Neural cell (in vitro differentiated cells): ENCODE results near the gene CLSTN2. TPM values are rescaled to one million over a fixed set of nuclear protein-coding genes. Genes with fewer than 3 reads are reported as not detected.

Experiments used
- H2AFZ ChIP-seq: fragments of 200-600, 300-800 bp; sonication (generic), shearing (Covaris generic); 2 replicates; pipeline ENCODE4 v1.6.0; 2014; ENCODE audit warnings: low read depth, mild to moderate bottlenecking, antibody characterized with exemption, low read length, moderate library complexity
- H3F3A ChIP-seq: fragments of 200-600 bp; shearing (Covaris generic); 2 replicates; pipeline ENCODE4 v1.6.1; 2016; ENCODE audit warnings: mild to moderate bottlenecking, moderate library complexity, mixed read lengths, antibody characterized with exemption, low read length; ENCODE audit not compliant: insufficient read depth, poor library complexity, severe bottlenecking
- H3K27ac ChIP-seq: fragments of 200-600, 300-800 bp; sonication (generic), shearing (Covaris generic); 2 replicates; pipeline ENCODE4 v1.5.1; 2014; ENCODE audit warnings: mild to moderate bottlenecking, low read length, moderate library complexity
- H3K27me3 ChIP-seq: fragments of 300-800, 200-600 bp; sonication (generic), shearing (Covaris generic); 2 replicates; pipeline ENCODE4 v1.6.0; 2014; ENCODE audit warnings: mild to moderate bottlenecking, low read depth, low read length, moderate library complexity; ENCODE audit not compliant: insufficient read depth
- H3K36me3 ChIP-seq: fragments of 300-800, 200-600 bp; sonication (generic), shearing (Covaris generic); 2 replicates; pipeline ENCODE4 v1.5.1; 2014; ENCODE audit warnings: mild to moderate bottlenecking, antibody characterized with exemption, low read length, moderate library complexity; ENCODE audit not compliant: insufficient read depth
- H3K4me2 ChIP-seq: fragments of 300-800, 200-600 bp; sonication (generic), shearing (Covaris generic); 2 replicates; pipeline ENCODE4 v1.6.0; 2014; ENCODE audit warnings: mild to moderate bottlenecking, low read length
- H3K4me3 ChIP-seq: fragments of 300-800, 200-600 bp; sonication (generic), shearing (Covaris generic); 2 replicates; pipeline ENCODE4 v1.5.1; 2014; ENCODE audit warnings: mild to moderate bottlenecking, low read length, moderate library complexity
- H3K79me2 ChIP-seq: fragments of 200-600 bp; shearing (Covaris generic); replicated peaks from 2 replicates; pipeline ENCODE4 v1.6.0; 2014; ENCODE audit warnings: mild to moderate bottlenecking, low read length, moderate library complexity; ENCODE audit not compliant: insufficient read depth
- H3K9ac ChIP-seq: fragments of 300-800, 200-600 bp; sonication (generic), shearing (Covaris generic); 2 replicates; pipeline ENCODE4 v1.6.1; 2016; ENCODE audit warnings: mild to moderate bottlenecking, low read length, mixed read lengths
- H3K9me2 ChIP-seq: fragments of 200-600 bp; shearing (Covaris generic); 2 replicates; pipeline ENCODE4 v1.6.1; 2016; ENCODE audit warnings: mild to moderate bottlenecking, low read length, mixed read lengths; ENCODE audit not compliant: insufficient read depth
- H3K9me3 ChIP-seq: fragments of 200-600, 300-800 bp; sonication (generic), shearing (Covaris generic); 2 replicates; pipeline ENCODE4 v1.6.1; 2016; ENCODE audit warnings: mild to moderate bottlenecking, mixed run types, low read length, moderate library complexity, mixed read lengths
- H4K20me1 ChIP-seq: fragments of 200-600 bp; shearing (Covaris generic); 2 replicates; pipeline ENCODE4 v1.6.1; 2016; ENCODE audit warnings: mild to moderate bottlenecking, mixed run types; ENCODE audit not compliant: insufficient read depth
- EP300 ChIP-seq: fragments of 450-650 bp; conservative IDR thresholded peaks from 2 replicates; pipeline ENCODE4 v1.6.1; 2014; ENCODE audit warnings: antibody characterized with exemption, mild to moderate bottlenecking, moderate library complexity; ENCODE audit not compliant: poor library complexity, severe bottlenecking
- EZH2 ChIP-seq: fragments of 200-600, 300-800 bp; shearing (Covaris generic), sonication (generic); IDR thresholded peaks from 2 replicates; pipeline ENCODE4 v1.6.1; 2014; ENCODE audit warnings: antibody characterized with exemption, low read length, borderline replicate concordance, mild to moderate bottlenecking; ENCODE audit not compliant: insufficient read depth, poor library complexity, severe bottlenecking
- MXI1 ChIP-seq: fragments of 450-650 bp; conservative IDR thresholded peaks from 2 replicates; pipeline ENCODE4 v1.6.1; 2014; ENCODE audit warnings: antibody characterized with exemption, mild to moderate bottlenecking; ENCODE audit not compliant: poor library complexity, severe bottlenecking
- POLR2AphosphoS5 ChIP-seq: IDR thresholded peaks from 2 replicates; pipeline ENCODE4 v1.6.1; 2012
- RAD21 ChIP-seq: fragments of 450-650 bp; conservative IDR thresholded peaks from 2 replicates; pipeline ENCODE4 v1.6.1; 2014; ENCODE audit warnings: antibody characterized with exemption, mild to moderate bottlenecking, moderate library complexity
- SMC3 ChIP-seq: fragments of 450-650 bp; conservative IDR thresholded peaks from 2 replicates; pipeline ENCODE4 v1.6.1; 2014; ENCODE audit warnings: antibody characterized with exemption, mild to moderate bottlenecking, moderate library complexity; ENCODE audit not compliant: poor library complexity
- TAF1 ChIP-seq: IDR thresholded peaks from 2 replicates; pipeline ENCODE4 v1.6.1; 2012; ENCODE audit warnings: low read depth
- polyA plus RNA-seq: library from polyadenylated mRNA; depleted of rRNA; stranded (reverse); fragments of >200 nt; gene quantifications from 2 replicates; pipeline ENCODE4 v1.2.3, GENCODE V29; 2014
- TF ChIP-seq, protein P1 (sequence below): IDR thresholded peaks from 2 replicates; pipeline ENCODE4 v1.6.1; 2012; ENCODE audit warnings: borderline replicate concordance
- TF ChIP-seq, protein P2 (sequence below): fragments of 450-650 bp; IDR thresholded peaks from 2 replicates; pipeline ENCODE4 v1.5.1; 2014; ENCODE audit warnings: antibody characterized with exemption, mild to moderate bottlenecking, moderate library complexity; ENCODE audit not compliant: poor library complexity, severe bottlenecking

Gene CLSTN2
- polyA plus RNA-seq, 1 donor from 2014 or later = 10.7 TPM

DNA sequence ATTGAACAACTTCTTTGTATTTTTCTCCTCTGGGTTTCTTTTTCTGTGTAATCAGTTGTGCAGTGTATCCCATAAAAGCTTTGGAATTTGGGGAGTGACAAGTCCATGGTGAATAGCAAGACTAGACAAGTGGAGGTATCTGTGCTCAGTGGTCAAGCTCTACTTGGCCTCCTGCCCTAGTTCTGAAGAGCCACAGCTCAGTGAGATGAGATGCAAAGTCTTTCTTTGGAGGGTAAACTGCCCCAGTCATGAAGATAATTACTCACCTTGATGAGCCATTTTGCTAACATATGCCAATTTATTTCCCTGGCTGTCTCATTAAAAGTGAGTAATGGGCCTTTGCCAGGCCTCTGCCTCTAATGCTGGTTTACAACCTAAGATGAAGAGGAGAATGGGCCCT lies 471.7 kb downstream of the CLSTN2 start:
- Histone ChIP-seq H3K27me3 (no peaks in the 10 kb centered on the region), H3F3A (no peaks in the 10 kb centered on the region), H3K27ac (no peak overlapping the region), H3K9me2 (no peaks in the 10 kb centered on the region), H2AFZ (no peak overlapping the region), H3K9ac (no peak overlapping the region), H3K4me2 (no peak overlapping the region), H3K79me2 (no peaks in the 10 kb centered on the region), H4K20me1 (no peaks in the 10 kb centered on the region), H3K9me3 (no peaks in the 10 kb centered on the region), H3K36me3 (no peaks in the 10 kb centered on the region), H3K4me3 (no peak overlapping the region)
- TF ChIP-seq TAF1 = no peak
- TF ChIP-seq POLR2AphosphoS5 = no peak
- no peak for TF ChIP-seq RAD21
- no peak for TF ChIP-seq MXI1
- TF ChIP-seq, protein P1, sequence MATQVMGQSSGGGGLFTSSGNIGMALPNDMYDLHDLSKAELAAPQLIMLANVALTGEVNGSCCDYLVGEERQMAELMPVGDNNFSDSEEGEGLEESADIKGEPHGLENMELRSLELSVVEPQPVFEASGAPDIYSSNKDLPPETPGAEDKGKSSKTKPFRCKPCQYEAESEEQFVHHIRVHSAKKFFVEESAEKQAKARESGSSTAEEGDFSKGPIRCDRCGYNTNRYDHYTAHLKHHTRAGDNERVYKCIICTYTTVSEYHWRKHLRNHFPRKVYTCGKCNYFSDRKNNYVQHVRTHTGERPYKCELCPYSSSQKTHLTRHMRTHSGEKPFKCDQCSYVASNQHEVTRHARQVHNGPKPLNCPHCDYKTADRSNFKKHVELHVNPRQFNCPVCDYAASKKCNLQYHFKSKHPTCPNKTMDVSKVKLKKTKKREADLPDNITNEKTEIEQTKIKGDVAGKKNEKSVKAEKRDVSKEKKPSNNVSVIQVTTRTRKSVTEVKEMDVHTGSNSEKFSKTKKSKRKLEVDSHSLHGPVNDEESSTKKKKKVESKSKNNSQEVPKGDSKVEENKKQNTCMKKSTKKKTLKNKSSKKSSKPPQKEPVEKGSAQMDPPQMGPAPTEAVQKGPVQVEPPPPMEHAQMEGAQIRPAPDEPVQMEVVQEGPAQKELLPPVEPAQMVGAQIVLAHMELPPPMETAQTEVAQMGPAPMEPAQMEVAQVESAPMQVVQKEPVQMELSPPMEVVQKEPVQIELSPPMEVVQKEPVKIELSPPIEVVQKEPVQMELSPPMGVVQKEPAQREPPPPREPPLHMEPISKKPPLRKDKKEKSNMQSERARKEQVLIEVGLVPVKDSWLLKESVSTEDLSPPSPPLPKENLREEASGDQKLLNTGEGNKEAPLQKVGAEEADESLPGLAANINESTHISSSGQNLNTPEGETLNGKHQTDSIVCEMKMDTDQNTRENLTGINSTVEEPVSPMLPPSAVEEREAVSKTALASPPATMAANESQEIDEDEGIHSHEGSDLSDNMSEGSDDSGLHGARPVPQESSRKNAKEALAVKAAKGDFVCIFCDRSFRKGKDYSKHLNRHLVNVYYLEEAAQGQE = no peak
- TF ChIP-seq SMC3 = no peak
- TF ChIP-seq EZH2 = no peak
- TF ChIP-seq, protein P2, sequence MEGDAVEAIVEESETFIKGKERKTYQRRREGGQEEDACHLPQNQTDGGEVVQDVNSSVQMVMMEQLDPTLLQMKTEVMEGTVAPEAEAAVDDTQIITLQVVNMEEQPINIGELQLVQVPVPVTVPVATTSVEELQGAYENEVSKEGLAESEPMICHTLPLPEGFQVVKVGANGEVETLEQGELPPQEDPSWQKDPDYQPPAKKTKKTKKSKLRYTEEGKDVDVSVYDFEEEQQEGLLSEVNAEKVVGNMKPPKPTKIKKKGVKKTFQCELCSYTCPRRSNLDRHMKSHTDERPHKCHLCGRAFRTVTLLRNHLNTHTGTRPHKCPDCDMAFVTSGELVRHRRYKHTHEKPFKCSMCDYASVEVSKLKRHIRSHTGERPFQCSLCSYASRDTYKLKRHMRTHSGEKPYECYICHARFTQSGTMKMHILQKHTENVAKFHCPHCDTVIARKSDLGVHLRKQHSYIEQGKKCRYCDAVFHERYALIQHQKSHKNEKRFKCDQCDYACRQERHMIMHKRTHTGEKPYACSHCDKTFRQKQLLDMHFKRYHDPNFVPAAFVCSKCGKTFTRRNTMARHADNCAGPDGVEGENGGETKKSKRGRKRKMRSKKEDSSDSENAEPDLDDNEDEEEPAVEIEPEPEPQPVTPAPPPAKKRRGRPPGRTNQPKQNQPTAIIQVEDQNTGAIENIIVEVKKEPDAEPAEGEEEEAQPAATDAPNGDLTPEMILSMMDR = no peak
- no peak for TF ChIP-seq EP300

DNA sequence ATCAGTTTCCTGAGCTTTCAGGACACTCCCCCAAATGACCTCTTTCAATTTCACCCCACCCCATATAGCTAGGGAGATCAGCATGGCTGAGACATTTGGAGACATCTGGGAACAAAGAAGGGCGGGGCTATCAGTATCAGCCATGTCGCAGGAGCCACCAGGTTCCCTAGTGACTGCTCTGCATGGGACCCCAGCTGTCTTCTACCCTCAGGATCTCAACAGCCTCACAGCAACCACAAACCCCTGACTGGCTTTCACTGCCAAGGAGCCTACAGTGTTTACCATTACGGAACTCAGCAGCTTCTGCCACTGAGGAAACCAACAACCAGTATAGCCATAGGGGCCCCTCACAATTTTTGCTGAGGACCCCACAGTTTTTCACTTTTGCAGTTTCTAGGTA lies 473.3 kb downstream of the CLSTN2 start:
- Histone ChIP-seq H3F3A (no peaks in the 10 kb centered on the region), H3K27ac (no peak overlapping the region), H3K9me2 (no peaks in the 10 kb centered on the region), H3K79me2 (no peaks in the 10 kb centered on the region), H3K4me3 (no peak overlapping the region), H3K27me3 (no peaks in the 10 kb centered on the region), H3K4me2 (no peak overlapping the region), H3K36me3 (no peaks in the 10 kb centered on the region), H2AFZ (no peak overlapping the region), H3K9ac (no peak overlapping the region), H4K20me1 (no peaks in the 10 kb centered on the region), H3K9me3 (no peaks in the 10 kb centered on the region)
- TF ChIP-seq, protein P2 = no peak
- TF ChIP-seq MXI1 (no peak), POLR2AphosphoS5 (no peak), EZH2 (no peak), EP300 (no peak), SMC3 (no peak), TAF1 (no peak), RAD21 (no peak)
- TF ChIP-seq, protein P1 = no peak
